C4-2B (cell line): Measurements from ENCODE around the gene FOXN3.

Source experiments
- H3K27ac ChIP-seq: fragments of 450-650 bp; 2 replicates; pipeline ENCODE4 v1.5.1; 2017
- CTCF ChIP-seq: fragments of 450-650 bp; conservative IDR thresholded peaks from 2 replicates; pipeline ENCODE4 v1.5.1; 2017; ENCODE audit warnings: mild to moderate bottlenecking
- ZFX ChIP-seq: fragments of 450-650 bp; IDR thresholded peaks from 2 replicates; pipeline ENCODE4 v1.6.1; 2017

Gene FOXN3

GRCh38 chr14:89391123-89391522 is 25.9 kb downstream of the FOXN3 start:
- H3K27ac ChIP-seq = no peak overlapping the region
- TF ChIP-seq CTCF (no peak), ZFX (no peak)

- TF ChIP-seq CTCF (no peak), ZFX (no peak)
- H3K27ac ChIP-seq = no peak overlapping the region
Measured at GRCh38 chr14:89388853-89389252, 28.2 kb downstream of the FOXN3 start.

GRCh38 chr14:89387922-89388685 is 28.9 kb downstream of the FOXN3 start:
- TF ChIP-seq ZFX (no peak), CTCF (no peak)
- no peak overlapping the region for H3K27ac ChIP-seq

- TF ChIP-seq CTCF = no peak
- TF ChIP-seq ZFX = no peak
- no peak overlapping the region for H3K27ac ChIP-seq
Measured at GRCh38 chr14:89386212-89386886, 30.7 kb downstream of the FOXN3 start.

- no peak overlapping the region for H3K27ac ChIP-seq
- TF ChIP-seq ZFX (no peak), CTCF (no peak)
Measured at GRCh38 chr14:89384636-89385035, 32.4 kb downstream of the FOXN3 start.

- TF ChIP-seq ZFX (no peak), CTCF (no peak)
- no peak overlapping the region for H3K27ac ChIP-seq
Measured at GRCh38 chr14:89384023-89384422, 33.0 kb downstream of the FOXN3 start.
